Central memory CD8-positive, alpha-beta T cell (primary cell): ENCODE results near the gene LIMA1.
"Not testable (repeated sequence)": the region's sequence is repeated elsewhere in the genome, so short reads cannot be mapped to it uniquely, and the experiment has no call there.

Source experiments
- ATAC-seq: fragments of 150-1000 bp; cut with Tn5 transposase; replicated peaks from 2 replicates; pipeline ENCODE4 v1.10.0; 2022; ENCODE audit warnings: mild to moderate bottlenecking, moderate FRiP score, moderate number of reproducible peaks; ENCODE audit not compliant: poor library complexity, severe bottlenecking; ENCODE audit errors: extremely low read depth
- DNase-seq, 2 donors: peaks; one replicate each; pipeline ENCODE4 v3.0.0; 2021; ENCODE audit warnings: low spot score in 2 of 2
- H3K27ac Mint-ChIP-seq: one replicate; pipeline ENCODE4 v1.8.0; 2022; ENCODE audit warnings: low read depth, mild to moderate bottlenecking, moderate library complexity, mixed read lengths
- H3K27me3 Mint-ChIP-seq: one replicate; pipeline ENCODE4 v1.8.0; 2022; ENCODE audit warnings: mixed read lengths
- H3K36me3 Mint-ChIP-seq: one replicate; pipeline ENCODE4 v1.8.0; 2022; ENCODE audit warnings: mild to moderate bottlenecking, moderate library complexity, mixed read lengths; ENCODE audit not compliant: insufficient read depth
- H3K4me1 Mint-ChIP-seq: one replicate; pipeline ENCODE4 v1.8.0; 2022; ENCODE audit warnings: mixed read lengths
- H3K4me3 Mint-ChIP-seq: one replicate; pipeline ENCODE4 v1.8.0; 2022; ENCODE audit warnings: mild to moderate bottlenecking, moderate library complexity, mixed read lengths
- H3K9me3 Mint-ChIP-seq: one replicate; pipeline ENCODE4 v1.8.0; 2022; ENCODE audit warnings: mixed read lengths

LIMA1 gene

DNA sequence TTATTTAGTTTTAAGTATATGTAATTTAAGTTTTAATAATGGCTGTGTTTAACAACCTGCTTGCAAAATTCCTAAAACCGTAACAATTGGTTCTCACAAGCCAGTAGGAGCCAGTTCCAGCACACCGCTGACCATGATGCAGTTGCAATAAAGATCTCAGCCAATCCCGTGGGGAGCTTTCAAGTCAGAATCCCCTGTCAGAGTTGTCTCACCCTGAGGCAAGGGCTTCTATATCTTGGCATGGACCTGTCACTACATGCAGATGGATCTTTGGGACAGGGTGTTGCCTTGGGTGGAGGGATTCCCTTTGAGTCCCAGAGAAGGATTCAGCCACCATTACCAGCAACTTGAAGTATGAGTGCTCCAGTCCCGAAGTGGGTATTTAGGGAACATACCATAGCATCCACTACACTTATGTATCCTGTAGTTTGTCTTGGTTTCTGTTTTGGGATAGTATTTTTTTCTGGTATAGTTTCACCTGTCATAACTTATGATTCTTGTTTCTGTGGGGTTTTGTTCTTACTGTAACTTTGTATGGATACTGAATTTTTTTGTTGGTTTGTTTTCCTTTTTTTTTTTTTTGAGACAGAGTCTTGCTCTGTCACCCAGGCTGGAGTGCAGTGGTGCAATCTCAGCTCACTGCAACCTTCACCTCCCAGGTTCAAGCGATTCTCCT lies 30.1 kb upstream of the LIMA1 start:
- no peak overlapping the region for H3K27ac Mint-ChIP-seq
- H3K9me3 Mint-ChIP-seq, result no peaks in the 10 kb centered on the region
- no peaks in the 10 kb centered on the region for H3K4me1 Mint-ChIP-seq
- DNase-seq (no peak), ATAC-seq (no peak)
- no peaks in the 10 kb centered on the region for H3K36me3 Mint-ChIP-seq
- H3K27me3 Mint-ChIP-seq, result no peaks in the 10 kb centered on the region
- H3K4me3 Mint-ChIP-seq, result no peak overlapping the region

DNA sequence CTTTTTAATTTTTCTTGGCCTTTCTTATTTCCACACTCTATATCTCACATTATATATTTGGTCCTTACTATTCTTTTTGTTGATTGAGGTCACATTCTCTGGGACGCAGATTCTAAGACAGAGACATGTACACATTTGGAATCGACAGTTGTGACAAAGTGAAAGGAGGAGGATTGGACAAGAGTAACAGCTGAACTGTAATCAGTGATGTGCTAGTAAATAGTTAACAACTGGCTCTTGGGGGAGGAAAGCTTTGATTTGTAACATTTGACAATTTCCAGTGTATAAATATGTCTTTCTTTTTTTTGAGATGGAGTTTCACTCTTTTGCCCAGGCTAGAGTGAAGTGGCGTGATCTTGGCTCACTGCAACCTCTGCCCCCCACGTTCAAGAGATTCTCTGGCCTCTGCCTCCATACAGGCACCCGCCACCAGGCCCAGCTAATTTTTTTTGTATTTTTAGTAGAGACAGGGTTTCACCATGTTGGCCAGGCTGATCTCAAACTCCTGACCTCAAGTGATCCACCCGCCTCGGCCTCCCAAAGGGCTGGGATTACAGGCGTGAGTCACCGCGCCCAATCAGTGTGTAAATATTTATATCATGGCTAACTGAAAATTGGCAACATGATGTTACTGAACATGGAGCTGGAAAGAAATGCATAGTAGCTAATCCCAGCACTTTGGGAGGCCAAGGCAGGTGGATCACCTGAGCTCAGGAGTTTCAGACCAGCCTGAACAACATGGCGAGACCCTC lies 28.7 kb upstream of the LIMA1 start:
- H3K4me1 Mint-ChIP-seq, H3K27ac Mint-ChIP-seq, DNase-seq, ATAC-seq, H3K4me3 Mint-ChIP-seq, H3K36me3 Mint-ChIP-seq, H3K27me3 Mint-ChIP-seq, H3K9me3 Mint-ChIP-seq: not testable (repeated sequence)

DNA sequence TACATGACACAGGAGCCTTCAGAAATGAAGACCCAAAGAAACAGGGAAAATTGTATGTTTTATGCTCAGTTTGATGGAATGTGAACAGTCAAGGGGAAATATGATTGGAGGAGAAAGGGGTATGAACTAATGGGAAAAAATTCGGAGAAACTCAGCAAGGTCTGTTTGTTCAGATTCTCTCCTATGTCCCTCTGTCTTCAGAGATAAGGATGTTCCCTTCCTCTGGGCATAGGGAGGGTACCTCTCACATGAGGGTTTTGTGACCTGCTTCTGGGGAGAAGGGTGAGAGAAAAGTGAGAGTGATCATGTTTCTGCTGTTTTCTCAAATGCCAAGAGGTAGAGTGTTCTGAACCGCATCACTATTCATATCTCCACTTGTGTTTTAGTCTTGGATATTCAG lies 26.6 kb upstream of the LIMA1 start:
- Mint-ChIP-seq H3K27me3 (no peaks in the 10 kb centered on the region), H3K9me3 (no peaks in the 10 kb centered on the region), H3K27ac (no peak overlapping the region), H3K4me3 (no peak overlapping the region), H3K4me1 (no peaks in the 10 kb centered on the region), H3K36me3 (peaks cover 2% of the 10 kb centered on the region)
- no peak for DNase-seq
- no peak for ATAC-seq

DNA sequence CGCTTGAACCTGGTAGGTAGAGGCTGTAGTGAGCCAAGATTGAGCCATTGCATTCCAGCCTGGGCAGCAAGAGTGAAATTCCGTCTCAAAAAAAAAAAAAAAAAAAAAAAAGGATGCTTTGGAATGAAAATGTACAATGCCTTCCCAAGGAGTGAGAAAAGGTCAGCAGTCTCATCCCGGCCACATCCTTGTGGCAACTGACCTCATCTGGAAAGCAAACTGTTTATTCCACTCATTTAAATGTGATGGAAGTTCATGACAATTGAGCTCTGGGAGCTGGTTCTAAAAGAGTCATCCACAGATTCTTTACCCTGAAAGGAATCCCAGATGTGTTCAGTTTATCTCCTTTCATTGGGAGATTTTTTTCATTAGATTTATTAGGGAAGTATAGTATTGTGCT lies 19.4 kb upstream of the LIMA1 start:
- H3K27ac Mint-ChIP-seq, result no peak overlapping the region
- peaks cover 2% of the 10 kb centered on the region for H3K36me3 Mint-ChIP-seq
- ATAC-seq (no peak), DNase-seq (no peak)
- H3K4me1 Mint-ChIP-seq, result no peaks in the 10 kb centered on the region
- no peaks in the 10 kb centered on the region for H3K27me3 Mint-ChIP-seq
- H3K4me3 Mint-ChIP-seq, result no peak overlapping the region
- H3K9me3 Mint-ChIP-seq, result no peaks in the 10 kb centered on the region

DNA sequence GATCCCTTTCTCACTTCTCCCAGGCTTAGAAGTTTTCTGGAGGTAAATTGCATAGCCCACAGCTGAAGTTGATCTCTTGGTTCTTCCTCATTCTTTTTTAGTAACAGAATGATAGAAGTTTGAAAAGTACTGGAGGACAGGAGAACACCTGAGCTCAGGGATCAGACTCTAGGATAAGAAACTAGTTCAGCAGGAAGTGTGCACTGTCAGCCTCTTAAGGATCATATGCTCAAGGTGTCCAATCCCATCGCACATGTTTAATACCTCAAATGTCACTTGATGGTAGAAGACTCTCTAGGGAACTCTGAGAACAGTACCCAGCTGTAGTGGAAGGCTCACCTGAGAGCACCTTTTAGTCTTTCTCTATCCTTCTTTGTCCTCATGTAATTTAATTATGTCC lies 14.7 kb upstream of the LIMA1 start:
- no peak for ATAC-seq
- peak overlapping the region; percentile 15 for H3K27ac Mint-ChIP-seq
- no peaks in the 10 kb centered on the region for H3K4me1 Mint-ChIP-seq

DNA sequence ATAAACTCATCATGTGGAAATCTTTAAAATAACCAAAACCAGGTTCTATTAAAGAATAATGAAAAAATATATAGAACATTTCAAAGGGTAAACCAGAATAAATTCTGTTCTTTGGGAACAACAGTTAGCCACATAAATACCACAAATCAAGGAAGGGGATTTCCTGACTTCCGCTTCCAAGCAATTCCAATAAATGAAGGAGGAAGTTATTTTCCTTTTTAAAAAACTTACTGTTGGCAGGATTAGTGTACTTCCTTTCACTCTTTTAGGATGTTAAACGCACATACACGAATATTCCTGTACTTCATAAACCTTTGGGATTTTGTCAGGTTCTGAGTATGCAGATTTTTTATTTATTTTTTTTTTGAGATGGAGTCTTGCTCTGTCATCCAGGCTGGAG lies 13.7 kb upstream of the LIMA1 start:
- Mint-ChIP-seq H3K36me3 (no peaks in the 10 kb centered on the region), H3K27me3 (no peaks in the 10 kb centered on the region), H3K27ac (no peak overlapping the region), H3K4me3 (no peak overlapping the region), H3K9me3 (no peaks in the 10 kb centered on the region), H3K4me1 (no peaks in the 10 kb centered on the region)
- DNase-seq (no peak), ATAC-seq (no peak)

More for the DNA sequence above, 14.7 kb upstream of the LIMA1 start:
- no peak for DNase-seq
- Mint-ChIP-seq H3K27me3 (no peaks in the 10 kb centered on the region), H3K9me3 (no peaks in the 10 kb centered on the region), H3K36me3 (no peaks in the 10 kb centered on the region), H3K4me3 (no peak overlapping the region)

DNA sequence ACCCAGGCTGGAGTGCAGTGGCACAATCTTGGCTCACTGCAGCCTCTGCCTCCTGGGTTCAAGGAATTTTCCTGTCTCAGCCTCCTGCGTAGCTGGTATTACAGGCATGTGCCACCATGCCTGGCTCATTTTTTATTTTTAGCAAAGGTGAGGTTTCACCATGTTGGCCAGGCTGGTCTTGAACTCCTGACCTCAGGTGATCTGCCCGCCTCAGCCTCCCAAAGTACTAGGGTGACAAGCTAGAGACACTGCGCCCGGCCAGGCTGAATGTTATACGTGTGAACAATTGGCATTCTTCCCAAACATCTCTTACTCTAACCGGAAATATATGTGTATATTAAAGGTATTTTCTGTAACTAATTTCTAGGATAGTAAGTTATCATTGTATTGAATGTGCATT lies 13.2 kb upstream of the LIMA1 start:
- ATAC-seq (no peak), DNase-seq (no peak)
- no peaks in the 10 kb centered on the region for H3K27me3 Mint-ChIP-seq
- H3K4me1 Mint-ChIP-seq, result no peaks in the 10 kb centered on the region
- H3K27ac Mint-ChIP-seq, result no peak overlapping the region
- no peaks in the 10 kb centered on the region for H3K9me3 Mint-ChIP-seq
- no peak overlapping the region for H3K4me3 Mint-ChIP-seq
- H3K36me3 Mint-ChIP-seq, result no peaks in the 10 kb centered on the region

DNA sequence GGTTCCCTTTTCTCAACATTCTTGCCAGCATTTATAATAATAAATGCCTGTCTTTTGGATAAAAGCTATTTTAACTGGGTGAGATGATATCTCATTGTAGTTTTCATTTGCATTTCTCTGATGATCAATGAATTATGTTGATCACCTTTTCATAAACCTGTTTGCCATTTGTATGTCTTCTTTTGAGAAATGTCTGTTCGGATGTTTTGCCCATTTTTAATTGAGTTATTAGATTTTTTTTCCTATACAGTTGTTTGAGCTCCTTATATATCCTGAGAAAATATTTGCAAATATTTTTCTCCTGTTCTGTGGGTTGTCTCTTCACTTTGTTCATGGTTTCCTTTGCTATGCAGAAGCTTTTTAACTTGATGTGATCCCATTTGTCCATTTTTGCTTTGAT lies 8.1 kb upstream of the LIMA1 start:
- DNase-seq, result no peak
- H3K27me3 Mint-ChIP-seq, result no peaks in the 10 kb centered on the region
- H3K9me3 Mint-ChIP-seq, result no peaks in the 10 kb centered on the region
- no peak for ATAC-seq
- H3K36me3 Mint-ChIP-seq, result no peaks in the 10 kb centered on the region
- H3K4me3 Mint-ChIP-seq, result no peak overlapping the region
- H3K27ac Mint-ChIP-seq, result no peak overlapping the region
- no peaks in the 10 kb centered on the region for H3K4me1 Mint-ChIP-seq

DNA sequence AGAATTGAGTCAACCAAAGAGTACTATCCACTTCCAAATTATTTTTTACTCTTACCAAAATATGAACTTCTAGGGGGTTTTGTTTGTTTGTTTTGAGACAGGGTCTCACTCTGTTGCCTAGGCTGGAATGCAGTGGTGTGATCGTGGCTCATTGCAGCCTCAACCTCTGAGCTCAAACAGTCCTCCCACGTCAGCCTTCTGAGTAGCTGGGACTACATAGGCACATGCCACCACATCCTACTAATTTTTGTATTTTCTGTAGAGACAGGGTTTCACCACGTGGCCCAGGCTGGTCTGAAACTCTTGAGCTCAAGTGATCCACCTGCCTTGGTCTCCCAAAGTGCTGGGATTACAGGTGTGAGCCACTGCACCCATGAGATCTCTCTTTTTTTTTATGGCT lies 7.4 kb upstream of the LIMA1 start:
- not testable (repeated sequence) for H3K27ac Mint-ChIP-seq, ATAC-seq, H3K4me3 Mint-ChIP-seq, H3K9me3 Mint-ChIP-seq, H3K4me1 Mint-ChIP-seq, DNase-seq, H3K36me3 Mint-ChIP-seq, H3K27me3 Mint-ChIP-seq

DNA sequence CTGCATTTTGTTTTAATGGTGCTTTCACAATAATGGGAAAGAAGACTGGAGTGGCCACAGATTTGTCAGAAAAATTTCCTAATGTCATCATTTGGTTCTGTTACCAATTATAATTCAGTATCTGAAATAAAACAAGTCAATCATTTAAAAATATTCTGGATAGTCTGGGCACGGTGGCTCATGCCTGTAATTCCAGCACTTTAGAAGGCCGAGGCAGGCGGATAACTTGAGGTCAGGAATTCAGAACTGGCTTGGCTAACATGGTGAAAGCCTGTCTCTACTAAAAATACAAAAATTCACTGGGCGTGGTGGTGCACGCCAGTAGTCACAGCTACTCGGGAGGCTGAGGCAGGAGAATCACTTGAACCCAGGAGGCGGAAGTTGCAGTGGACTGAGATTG lies 4.0 kb upstream of the LIMA1 start:
- DNase-seq (no peak), ATAC-seq (no peak)
- Mint-ChIP-seq H3K27me3 (no peaks in the 10 kb centered on the region), H3K36me3 (peaks cover 7% of the 10 kb centered on the region), H3K4me3 (no peak overlapping the region), H3K9me3 (no peaks in the 10 kb centered on the region), H3K27ac (no peak overlapping the region), H3K4me1 (peaks cover 7% of the 10 kb centered on the region)

DNA sequence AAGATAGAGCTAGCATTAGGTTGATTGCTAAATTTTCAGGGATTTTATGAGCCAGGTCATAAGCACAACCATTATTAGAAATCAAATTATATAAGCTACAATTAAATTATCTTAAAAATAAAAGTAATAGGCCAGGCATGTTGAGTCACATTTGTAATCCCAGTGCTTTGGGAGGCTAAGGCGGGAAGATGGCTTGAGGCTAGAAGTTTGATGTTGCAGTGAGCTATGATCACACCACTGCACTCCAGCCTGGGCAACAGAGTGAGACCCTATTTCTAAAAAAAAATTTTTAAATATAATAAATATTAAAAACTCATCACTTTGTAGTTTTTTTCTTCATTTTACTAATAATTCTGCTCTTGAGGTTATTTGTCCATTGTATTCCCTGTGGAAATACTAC lies 1.9 kb upstream of the LIMA1 start:
- no peak overlapping the region for H3K27ac Mint-ChIP-seq
- H3K27me3 Mint-ChIP-seq, result no peaks in the 10 kb centered on the region
- H3K4me3 Mint-ChIP-seq, result no peak overlapping the region
- H3K4me1 Mint-ChIP-seq, result peaks cover 7% of the 10 kb centered on the region
- ATAC-seq, result no peak
- peaks cover 7% of the 10 kb centered on the region for H3K36me3 Mint-ChIP-seq
- no peaks in the 10 kb centered on the region for H3K9me3 Mint-ChIP-seq
- no peak for DNase-seq

DNA sequence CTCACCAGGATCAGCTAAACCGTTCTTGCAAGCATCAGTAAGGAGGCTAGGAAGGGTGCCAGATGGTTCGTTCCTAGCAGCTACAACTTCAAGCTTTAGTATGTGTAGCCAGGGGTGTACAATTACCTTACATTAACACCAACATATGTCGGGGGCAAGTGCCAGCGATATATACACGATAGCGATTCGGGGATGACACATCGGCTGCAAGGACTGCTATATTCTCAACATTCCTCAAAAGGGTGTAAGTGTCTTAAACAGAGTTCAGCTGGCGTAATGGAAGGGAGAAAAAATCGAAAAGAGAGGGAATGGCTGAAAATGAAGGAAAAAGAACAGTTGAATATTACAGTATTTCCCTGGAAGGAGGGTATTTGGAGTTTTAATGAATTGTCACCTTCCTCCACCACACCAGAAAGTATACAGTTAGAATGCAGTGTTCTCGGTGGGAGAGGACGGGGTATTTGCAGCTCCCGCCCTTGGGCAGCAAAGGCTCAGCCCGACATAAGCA lies 545 bp downstream of the LIMA1 start:
- no peaks in the 10 kb centered on the region for H3K27me3 Mint-ChIP-seq
- H3K36me3 Mint-ChIP-seq, result peaks cover 7% of the 10 kb centered on the region
- peaks cover 7% of the 10 kb centered on the region for H3K4me1 Mint-ChIP-seq
- H3K27ac Mint-ChIP-seq, result peak overlapping the region; percentile 74
- DNase-seq (no peak), ATAC-seq (peak; percentile 21)
- no peaks in the 10 kb centered on the region for H3K9me3 Mint-ChIP-seq
- H3K4me3 Mint-ChIP-seq, result peak overlapping the region; percentile 89

DNA sequence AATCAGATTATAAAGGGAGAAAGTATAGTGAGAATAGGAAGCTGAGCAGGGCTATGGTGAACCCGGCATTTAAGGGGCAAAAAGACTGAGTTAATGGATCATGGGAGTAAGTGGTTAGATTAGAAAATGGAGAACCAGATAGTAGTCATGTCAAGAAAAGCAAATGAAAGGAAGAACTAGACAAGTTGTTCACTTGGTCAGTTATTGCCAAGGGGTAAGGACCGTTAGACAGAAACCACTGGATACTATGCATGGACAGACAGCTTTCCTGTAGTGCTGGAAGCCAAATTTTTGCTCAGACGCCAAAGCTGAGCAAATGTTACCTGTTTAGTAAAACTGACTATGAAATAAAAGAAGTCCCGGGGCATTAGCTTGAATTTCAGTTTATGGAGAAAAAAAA lies 3.8 kb downstream of the LIMA1 start:
- ATAC-seq, result no peak
- H3K36me3 Mint-ChIP-seq, result peaks cover 9% of the 10 kb centered on the region
- H3K4me1 Mint-ChIP-seq, result peaks cover 7% of the 10 kb centered on the region
- H3K4me3 Mint-ChIP-seq, result no peak overlapping the region
- H3K9me3 Mint-ChIP-seq, result no peaks in the 10 kb centered on the region
- DNase-seq, result no peak
- no peaks in the 10 kb centered on the region for H3K27me3 Mint-ChIP-seq
- H3K27ac Mint-ChIP-seq, result no peak overlapping the region
